Cardiac fibroblast (primary cell): ENCODE results near the gene TMCC3.

Source experiments
- DNase-seq, 2 donors: peaks; one replicate each; pipeline versions ENCODE4 v3.0.0 to v3.0.0-alpha.2; 2010; ENCODE audit warnings: low read depth in 2 of 2
- H3K4me3 ChIP-seq, 2 donors: replicated peaks in 1 of 2; 1 replicate in 1 of 2; 2 replicates in 1 of 2; pipeline ENCODE4 v1.5.1; 2011; ENCODE audit warnings: low read depth in 2 of 2, low read length in 2 of 2, mild to moderate bottlenecking in 2 of 2, moderate library complexity in 1 of 2
- CTCF ChIP-seq: IDR thresholded peaks from one replicate; pipeline ENCODE4 v1.5.1; 2011; ENCODE audit warnings: low read depth, mild to moderate bottlenecking, low read length, inconsistent platforms

Gene TMCC3

GRCh38 chr12:94531196-94531720 lies 119.1 kb downstream of the TMCC3 start:
- TF ChIP-seq CTCF: no peak
- DNase-seq: no peak
- no peak overlapping the region for H3K4me3 ChIP-seq

GRCh38 chr12:94525951-94526350 lies 124.4 kb downstream of the TMCC3 start:
- no peak for DNase-seq
- H3K4me3 ChIP-seq: no peak overlapping the region
- no peak for TF ChIP-seq CTCF
